ENCODE results near the gene CCR5.

The CCR5 gene

GRCh38 chr3:46413951-46414350 is 43.2 kb downstream of the CCR5 start:
- DNase-seq (ENCODE audit: insufficient read length, low spot score) (no peak), FAIRE-seq (no peak)
- no peak for TF ChIP-seq POLR2A (IDR thresholded peaks at IDR 0.05; ENCODE audit: low read depth, low read length)

GRCh38 chr3:46414739-46415138 is 44.0 kb downstream of the CCR5 start:
- TF ChIP-seq POLR2A (IDR thresholded peaks at IDR 0.05; ENCODE audit: low read depth, low read length): no peak
- DNase-seq (ENCODE audit: insufficient read length, low spot score): no peak
- no peak for FAIRE-seq

- no peak for TF ChIP-seq POLR2A (IDR thresholded peaks at IDR 0.05; ENCODE audit: low read depth, low read length)
- no peak for DNase-seq (ENCODE audit: insufficient read length, low spot score)
- FAIRE-seq: no peak
Measured at GRCh38 chr3:46416125-46416810, 45.5 kb downstream of the CCR5 start.

- TF ChIP-seq POLR2A (IDR thresholded peaks at IDR 0.05; ENCODE audit: low read depth, low read length): no peak
- DNase-seq (ENCODE audit: insufficient read length, low spot score) (no peak), FAIRE-seq (no peak)
Measured at GRCh38 chr3:46416811-46417510, 46.2 kb downstream of the CCR5 start.

- DNase-seq (ENCODE audit: insufficient read length, low spot score): no peak
- TF ChIP-seq POLR2A (IDR thresholded peaks at IDR 0.05; ENCODE audit: low read depth, low read length): no peak
- no peak for FAIRE-seq
Measured at GRCh38 chr3:46417841-46418611, 47.3 kb downstream of the CCR5 start.

- FAIRE-seq (no peak), DNase-seq (ENCODE audit: insufficient read length, low spot score) (no peak)
- no peak for TF ChIP-seq POLR2A (IDR thresholded peaks at IDR 0.05; ENCODE audit: low read depth, low read length)
Measured at GRCh38 chr3:46419816-46420215, 49.1 kb downstream of the CCR5 start.

GRCh38 chr3:46420931-46421330 is 50.2 kb downstream of the CCR5 start:
- no peak for TF ChIP-seq POLR2A (IDR thresholded peaks at IDR 0.05; ENCODE audit: low read depth, low read length)
- FAIRE-seq: no peak
- DNase-seq (ENCODE audit: insufficient read length, low spot score): no peak

GRCh38 chr3:46422617-46423016 is 51.9 kb downstream of the CCR5 start:
- FAIRE-seq (peak; percentile 93), DNase-seq (ENCODE audit: insufficient read length, low spot score) (peak; percentile 77)

GRCh38 chr3:46423588-46423987 is 52.8 kb downstream of the CCR5 start:
- DNase-seq (ENCODE audit: insufficient read length, low spot score) (no peak), FAIRE-seq (no peak)
- TF ChIP-seq POLR2A (IDR thresholded peaks at IDR 0.05; ENCODE audit: low read depth, low read length): no peak

More at GRCh38 chr3:46422617-46423016, 51.9 kb downstream of the CCR5 start:
- TF ChIP-seq POLR2A (IDR thresholded peaks at IDR 0.05; ENCODE audit: low read depth, low read length): no peak
